Neuronal stem cell (in vitro differentiated cells): ENCODE data around the gene SASS6.

Experiments
- DNase-seq: peaks from one replicate; pipeline ENCODE4 v3.0.0-alpha.2; 2013; ENCODE audit warnings: low spot score
- H2AFZ ChIP-seq: one replicate; pipeline ENCODE4 v1.6.1; 2013; ENCODE audit warnings: mild to moderate bottlenecking, low read length, inconsistent platforms
- H2AK5ac ChIP-seq: 2 replicates; pipeline ENCODE4 v1.6.1; 2013; ENCODE audit warnings: low read depth, mild to moderate bottlenecking, inconsistent platforms, low read length, moderate library complexity, mixed read lengths
- H2BK120ac ChIP-seq: 2 replicates; pipeline ENCODE4 v1.6.1; 2013; ENCODE audit warnings: low read depth, mild to moderate bottlenecking, inconsistent platforms, low read length, moderate library complexity, mixed read lengths
- H2BK12ac ChIP-seq: one replicate; pipeline ENCODE4 v1.6.1; 2013; ENCODE audit warnings: low read length, inconsistent platforms
- H2BK15ac ChIP-seq: 2 replicates; pipeline ENCODE4 v1.6.1; 2013; ENCODE audit warnings: mild to moderate bottlenecking, low read length, inconsistent platforms, mixed read lengths
- H2BK5ac ChIP-seq: one replicate; pipeline ENCODE4 v1.6.1; 2013; ENCODE audit warnings: inconsistent platforms, mild to moderate bottlenecking, low read length, moderate library complexity
- H3K14ac ChIP-seq: one replicate; pipeline ENCODE4 v1.6.1; 2013; ENCODE audit warnings: low read length, inconsistent platforms
- H3K18ac ChIP-seq: 2 replicates; pipeline ENCODE4 v1.6.1; 2013; ENCODE audit warnings: low read length, inconsistent platforms
- H3K23ac ChIP-seq: 2 replicates; pipeline ENCODE4 v1.6.1; 2013; ENCODE audit warnings: low read depth, mild to moderate bottlenecking, mixed read lengths, low read length, inconsistent platforms; ENCODE audit not compliant: poor library complexity
- H3K27ac ChIP-seq: replicated peaks from 3 replicates; pipeline ENCODE4 v1.5.1; 2013; ENCODE audit warnings: low read length, inconsistent platforms
- H3K27me3 ChIP-seq, 3 experiments: 2 replicates each; pipeline ENCODE4 v1.6.1; 2013; ENCODE audit warnings: low read length in 3 of 3, mild to moderate bottlenecking in 2 of 3, inconsistent platforms in 1 of 3, low read depth in 1 of 3, mixed read lengths in 1 of 3, moderate library complexity in 1 of 3; ENCODE audit not compliant: control insufficient read depth in 3 of 3, insufficient read depth in 3 of 3
- H3K36me3 ChIP-seq, 2 donors: replicated peaks in 1 of 2; 2 replicates each; pipeline ENCODE4 v1.6.1; 2013; ENCODE audit warnings: low read length in 2 of 2; ENCODE audit not compliant: control insufficient read depth in 2 of 2, insufficient read depth in 2 of 2
- H3K4ac ChIP-seq: 2 replicates; pipeline ENCODE4 v1.6.1; 2013; ENCODE audit warnings: inconsistent platforms, mild to moderate bottlenecking, low read length, moderate library complexity
- H3K4me1 ChIP-seq, 2 donors: 1 replicate in 1 of 2; 2 replicates in 1 of 2; pipeline ENCODE4 v1.6.1; 2013; ENCODE audit warnings: low read length in 2 of 2, low read depth in 1 of 2; ENCODE audit not compliant: control insufficient read depth in 2 of 2, insufficient read depth in 1 of 2
- H3K4me2 ChIP-seq: one replicate; pipeline ENCODE4 v1.6.1; 2013; ENCODE audit warnings: mild to moderate bottlenecking, low read length, inconsistent platforms; ENCODE audit not compliant: insufficient read depth, poor library complexity, severe bottlenecking
- H3K4me3 ChIP-seq, 2 donors: 2 replicates each; pipeline ENCODE4 v1.5.1; 2013; ENCODE audit warnings: low read length in 2 of 2, mild to moderate bottlenecking in 2 of 2, inconsistent platforms in 1 of 2, moderate library complexity in 1 of 2
- H3K79me1 ChIP-seq: one replicate; pipeline ENCODE4 v1.6.1; 2013; ENCODE audit warnings: low read depth, mild to moderate bottlenecking, inconsistent platforms, low read length, moderate library complexity
- H3K9ac ChIP-seq: one replicate; pipeline ENCODE4 v1.6.1; 2013; ENCODE audit warnings: mild to moderate bottlenecking, low read depth, low read length, inconsistent platforms; ENCODE audit not compliant: poor library complexity
- H3K9me3 ChIP-seq, 2 donors: replicated peaks in 1 of 2; 2 replicates each; pipeline versions ENCODE3 to v1.6.1; 2013; ENCODE audit warnings: low read length in 2 of 2, mild to moderate bottlenecking in 2 of 2, inconsistent platforms in 1 of 2, low read depth in 1 of 2, mixed read lengths in 1 of 2, moderate library complexity in 1 of 2; ENCODE audit not compliant: control insufficient read depth in 2 of 2, insufficient read depth in 1 of 2
- H4K8ac ChIP-seq: one replicate; pipeline ENCODE4 v1.6.1; 2013; ENCODE audit warnings: low read depth, mild to moderate bottlenecking, inconsistent platforms, low read length, moderate library complexity
- H4K91ac ChIP-seq: one replicate; pipeline ENCODE4 v1.6.1; 2013; ENCODE audit warnings: low read length, low read depth, mild to moderate bottlenecking, inconsistent platforms; ENCODE audit not compliant: poor library complexity
- WGBS, 2 donors: extraction: QIAGEN DNeasy Blood & Tissue Kit; methylation state at CpG; one replicate each; pipeline ENCODE4 v1.1.7; 2013; ENCODE audit warnings: missing lambda C conversion rate in 2 of 2, mixed read lengths in 1 of 2; ENCODE audit not compliant: insufficient read length in 2 of 2, insufficient replicate concordance in 1 of 2; ENCODE audit errors: extremely low coverage in 2 of 2; 5-methylcytosine and 5-hydroxymethylcytosine counted together

The SASS6 gene

DNA sequence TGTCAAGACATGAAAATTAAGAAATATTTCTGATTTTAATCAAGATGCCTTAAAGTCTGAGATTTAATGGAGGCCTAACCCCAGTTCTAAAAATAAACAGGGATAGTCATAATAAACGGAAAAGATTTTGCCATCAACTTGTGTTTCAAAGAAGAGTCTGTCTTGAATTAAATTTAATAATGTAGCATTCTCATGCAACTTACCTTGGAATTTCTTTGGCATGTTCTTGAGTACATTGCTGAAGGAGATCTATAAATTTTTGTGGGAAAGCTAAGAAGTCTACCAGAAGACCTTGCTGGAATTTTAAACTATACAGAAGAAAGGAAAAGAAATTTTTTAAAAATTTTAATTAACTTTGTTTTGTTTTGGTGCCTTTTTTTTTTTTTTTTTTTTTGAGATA, 10.6 kb downstream of the SASS6 start:
- Histone ChIP-seq H3K27ac (no peak overlapping the region), H3K36me3 (peaks cover 6 to 75% of the 10 kb centered on the region in 2 donors), H3K79me1 (no peaks in the 10 kb centered on the region), H3K9me3 (no peaks in the 10 kb centered on the region), H2BK15ac (no peak overlapping the region), H3K4me3 (no peak overlapping the region), H3K18ac (no peak overlapping the region), H3K4me2 (no peak overlapping the region), H2AFZ (no peak overlapping the region), H3K14ac (no peak overlapping the region), H4K8ac (no peak overlapping the region), H2BK5ac (no peak overlapping the region), H3K4me1 (no peaks in the 10 kb centered on the region), H2BK12ac (no peak overlapping the region), H3K23ac (no peak overlapping the region), H2BK120ac (no peak overlapping the region), H2AK5ac (no peak overlapping the region), H3K27me3 (no peaks in the 10 kb centered on the region), H4K91ac (no peak overlapping the region), H3K4ac (no peak overlapping the region), H3K9ac (no peak overlapping the region)
- no CpG with 5 or more reads among the region's 1 CpG for WGBS, 2 donors
- DNase-seq, result no peak

DNA sequence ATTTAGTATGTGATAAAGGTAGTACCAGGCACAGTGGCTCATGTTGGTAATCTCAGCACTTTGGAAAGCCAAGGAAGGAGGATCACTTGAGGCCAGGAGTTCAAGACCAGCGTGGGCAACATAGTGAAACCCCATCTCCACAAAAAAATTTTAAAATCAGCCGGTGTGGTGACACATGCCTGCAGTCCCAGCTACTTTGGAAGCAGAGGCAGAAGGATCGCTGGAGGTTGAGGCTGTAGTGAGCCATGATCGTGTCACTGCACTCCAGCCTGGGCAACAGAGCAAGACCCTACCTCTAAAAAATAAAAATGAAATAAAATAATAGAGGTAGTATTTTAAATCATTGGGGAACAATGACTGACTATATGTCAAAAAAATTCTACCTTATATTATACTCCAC, 17.2 kb downstream of the SASS6 start:
- Histone ChIP-seq H3K4ac (no peak overlapping the region), H3K14ac (no peak overlapping the region), H2BK15ac (no peak overlapping the region), H3K9ac (no peak overlapping the region), H2BK5ac (no peak overlapping the region), H3K4me3 (no peak overlapping the region), H3K4me2 (no peak overlapping the region), H3K27ac (no peak overlapping the region), H3K4me1 (no peaks in the 10 kb centered on the region), H3K9me3 (peaks cover 0 to 11% of the 10 kb centered on the region in 2 donors), H2AK5ac (no peak overlapping the region), H4K91ac (no peak overlapping the region), H3K18ac (no peak overlapping the region), H2BK12ac (no peak overlapping the region), H2AFZ (no peak overlapping the region), H3K36me3 (peaks cover 3 to 76% of the 10 kb centered on the region in 2 donors), H4K8ac (no peak overlapping the region), H3K27me3 (no peaks in the 10 kb centered on the region), H3K79me1 (no peaks in the 10 kb centered on the region), H2BK120ac (no peak overlapping the region), H3K23ac (no peak overlapping the region)
- DNase-seq, result no peak
- WGBS, 2 donors, result no CpG with 5 or more reads among the region's 4 CpGs

- no peak overlapping the region for H2AFZ ChIP-seq
- H3K27me3 ChIP-seq, result no peaks in the 10 kb centered on the region
- no peak overlapping the region for H3K4me3 ChIP-seq
- no peak overlapping the region for H4K91ac ChIP-seq
- DNase-seq, result no peak
- no peak overlapping the region for H3K4ac ChIP-seq
- peaks cover 2 to 75% of the 10 kb centered on the region in 2 donors for H3K36me3 ChIP-seq
- H2AK5ac ChIP-seq, result no peak overlapping the region
- no peak overlapping the region for H2BK12ac ChIP-seq
- H2BK15ac ChIP-seq, result no peak overlapping the region
- H3K4me1 ChIP-seq, result no peaks in the 10 kb centered on the region
- no peak overlapping the region for H2BK5ac ChIP-seq
- no peak overlapping the region for H3K18ac ChIP-seq
- no peak overlapping the region for H3K14ac ChIP-seq
- no peak overlapping the region for H2BK120ac ChIP-seq
- H4K8ac ChIP-seq, result no peak overlapping the region
- H3K9me3 ChIP-seq, result peaks cover 0 to 11% of the 10 kb centered on the region in 2 donors
- H3K23ac ChIP-seq, result no peak overlapping the region
- H3K9ac ChIP-seq, result no peak overlapping the region
- no peak overlapping the region for H3K27ac ChIP-seq
- no peak overlapping the region for H3K4me2 ChIP-seq
- H3K79me1 ChIP-seq, result no peaks in the 10 kb centered on the region
These were observed 23.1 kb downstream of the SASS6 start for GRCh38 chr1:100109554-100110066.

DNA sequence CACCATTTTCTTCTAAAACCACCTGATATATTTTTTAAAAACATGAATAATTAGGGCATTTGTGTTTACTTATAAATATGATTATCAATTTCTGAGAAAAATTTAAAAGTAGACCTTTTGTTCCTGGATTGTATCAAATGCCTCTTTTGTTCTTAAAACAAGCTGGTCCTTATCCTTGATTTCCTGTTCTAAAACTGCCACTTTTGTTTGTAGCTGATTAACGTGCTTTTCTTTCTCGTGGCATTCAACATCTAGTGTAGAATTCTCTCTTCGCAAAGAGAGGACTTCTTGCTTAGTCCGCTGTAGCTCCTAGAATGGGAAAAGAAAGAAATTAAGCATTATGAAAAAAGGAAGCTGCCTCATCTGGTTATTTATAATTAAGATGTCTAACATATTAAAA, 25.0 kb downstream of the SASS6 start:
- H2AFZ ChIP-seq, result no peak overlapping the region
- no peak overlapping the region for H3K27ac ChIP-seq
- H3K79me1 ChIP-seq, result no peaks in the 10 kb centered on the region
- H4K91ac ChIP-seq, result no peak overlapping the region
- no peak overlapping the region for H3K4me2 ChIP-seq
- H3K9me3 ChIP-seq, result peaks cover 0 to 1% of the 10 kb centered on the region in 2 donors
- H2BK12ac ChIP-seq, result no peak overlapping the region
- H2BK5ac ChIP-seq, result no peak overlapping the region
- H3K27me3 ChIP-seq, result no peaks in the 10 kb centered on the region
- no peak overlapping the region for H3K9ac ChIP-seq
- no peak overlapping the region for H2BK120ac ChIP-seq
- no peak overlapping the region for H3K18ac ChIP-seq
- no peak overlapping the region for H3K4me3 ChIP-seq
- H3K4ac ChIP-seq, result no peak overlapping the region
- DNase-seq, result no peak
- WGBS, 2 donors, result no CpG with 5 or more reads among the region's 4 CpGs
- no peaks in the 10 kb centered on the region for H3K4me1 ChIP-seq
- no peak overlapping the region for H3K23ac ChIP-seq
- peaks cover 10 to 83% of the 10 kb centered on the region in 2 donors for H3K36me3 ChIP-seq
- H3K14ac ChIP-seq, result no peak overlapping the region
- no peak overlapping the region for H2AK5ac ChIP-seq
- no peak overlapping the region for H2BK15ac ChIP-seq
- H4K8ac ChIP-seq, result no peak overlapping the region
